Mucosa of descending colon (tissue), 3 donors: ENCODE data around the gene EMP2. TPM values are rescaled to one million over a fixed set of nuclear protein-coding genes. Genes with fewer than 3 reads are reported as not detected.
"Not testable (repeated sequence)": the region's sequence is repeated elsewhere in the genome, so short reads cannot be mapped to it uniquely, and the experiment has no call there.

ENCODE experiments used
- ATAC-seq: fragments of 200-7000 bp; cut with Tn5 transposase; one replicate; pipeline ENCODE4 v1.9.1; 2020; ENCODE audit warnings: mild to moderate bottlenecking, moderate library complexity
- DNase-seq, 3 donors: peaks; one replicate each; pipeline ENCODE4 v3.0.0-alpha.2; 2020
- H3K36me3 ChIP-seq: fragments of 200-600 bp; one replicate; pipeline ENCODE4 v1.8.0; 2021; ENCODE audit warnings: low read depth, mild to moderate bottlenecking
- H3K4me1 ChIP-seq: fragments of 200-600 bp; one replicate; pipeline ENCODE4 v1.8.0; 2021; ENCODE audit warnings: low read depth, mild to moderate bottlenecking
- H3K4me3 ChIP-seq: fragments of 200-600 bp; one replicate; pipeline ENCODE4 v1.8.0; 2021; ENCODE audit warnings: mild to moderate bottlenecking
- H3K9me3 ChIP-seq: fragments of 200-600 bp; one replicate; pipeline ENCODE4 v1.8.0; 2021; ENCODE audit warnings: mild to moderate bottlenecking
- intact Hi-C, 2 donors: fragments of 100-400 bp; cut with DNase I in 1 of 2; cut with micrococcal nuclease in 1 of 2; formaldehyde crosslinking; loops; one replicate each; pipeline versions ENCODE4 v1.11.0 to v1.11.1; 2022; cut with DNase I, micrococcal nuclease
- total RNA-seq, 3 donors: library from RNA; stranded (reverse); fragmentation: NEBNext Ultra II Directional in 2 of 3; extraction: Animal tissue kit (Norgen Biotek cat#: 25700) in 2 of 3; gene quantifications; one replicate each; pipeline versions ENCODE4 v1.2.1 to v1.2.4, GENCODE V29; 2021 to 2023
- TF ChIP-seq, protein P1 (sequence below): fragments of 200-600 bp; IDR thresholded peaks from one replicate; pipeline ENCODE4 v1.8.0; 2022; ENCODE audit warnings: antibody characterized with exemption, mild to moderate bottlenecking
- donor health status: DM: no; HTN: no; CAD: no; lungs with moderate emphysema.
- donor health status: DM: no; HTN: no; CAD: no.
- donor health status: DM: no; HTN: yes; CAD: no.

The EMP2 gene
- total RNA-seq, 3 donors from 2014 or later = 73.0 to 92.9 (median 84.3) TPM

DNA sequence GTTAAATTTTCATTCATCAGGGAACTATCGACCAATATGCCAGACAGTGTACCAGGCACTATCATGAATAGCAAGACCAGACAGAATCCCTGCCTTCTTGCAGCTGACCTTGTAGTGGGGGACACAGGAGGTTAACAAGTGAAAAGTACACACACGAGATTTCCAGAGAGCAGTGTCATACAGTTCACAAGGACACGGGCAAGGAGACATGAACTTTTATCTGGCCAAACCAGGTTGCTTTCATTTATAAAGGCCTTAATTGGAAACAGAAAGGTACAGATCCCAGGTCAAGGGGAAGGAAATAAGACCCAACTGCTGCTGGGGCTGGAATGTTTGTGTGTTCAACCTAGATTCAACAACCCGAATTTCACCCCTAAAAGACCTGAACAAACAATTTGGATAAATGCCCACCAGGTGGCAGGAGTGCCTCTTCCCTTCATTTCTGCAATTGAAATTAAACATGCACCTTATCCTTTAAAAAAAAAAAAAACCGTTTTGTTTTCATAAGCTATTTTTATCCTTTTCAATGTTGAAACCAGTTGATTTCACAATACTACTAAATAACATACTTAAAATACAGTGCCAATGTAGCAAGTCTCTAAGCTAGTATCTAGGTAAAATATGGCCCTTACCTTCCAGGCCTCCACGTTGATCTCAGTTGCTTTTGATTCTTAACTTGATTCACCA is 65.9 kb downstream of the EMP2 start:
- H3K36me3 ChIP-seq = no peaks in the 10 kb centered on the region
- TF ChIP-seq, protein P1, sequence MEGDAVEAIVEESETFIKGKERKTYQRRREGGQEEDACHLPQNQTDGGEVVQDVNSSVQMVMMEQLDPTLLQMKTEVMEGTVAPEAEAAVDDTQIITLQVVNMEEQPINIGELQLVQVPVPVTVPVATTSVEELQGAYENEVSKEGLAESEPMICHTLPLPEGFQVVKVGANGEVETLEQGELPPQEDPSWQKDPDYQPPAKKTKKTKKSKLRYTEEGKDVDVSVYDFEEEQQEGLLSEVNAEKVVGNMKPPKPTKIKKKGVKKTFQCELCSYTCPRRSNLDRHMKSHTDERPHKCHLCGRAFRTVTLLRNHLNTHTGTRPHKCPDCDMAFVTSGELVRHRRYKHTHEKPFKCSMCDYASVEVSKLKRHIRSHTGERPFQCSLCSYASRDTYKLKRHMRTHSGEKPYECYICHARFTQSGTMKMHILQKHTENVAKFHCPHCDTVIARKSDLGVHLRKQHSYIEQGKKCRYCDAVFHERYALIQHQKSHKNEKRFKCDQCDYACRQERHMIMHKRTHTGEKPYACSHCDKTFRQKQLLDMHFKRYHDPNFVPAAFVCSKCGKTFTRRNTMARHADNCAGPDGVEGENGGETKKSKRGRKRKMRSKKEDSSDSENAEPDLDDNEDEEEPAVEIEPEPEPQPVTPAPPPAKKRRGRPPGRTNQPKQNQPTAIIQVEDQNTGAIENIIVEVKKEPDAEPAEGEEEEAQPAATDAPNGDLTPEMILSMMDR = peak; percentile 34
- DNase-seq (peak in 1 of 3 donors; percentile 74), ATAC-seq (peak; percentile 57)
- intact Hi-C loops = loop anchor here in 1 of 2 donors (10.0 kb wide), 1 partner anchor 400 kb away; no protein-coding TSS in a partner anchor
- no peaks in the 10 kb centered on the region for H3K4me1 ChIP-seq
- no peaks in the 10 kb centered on the region for H3K9me3 ChIP-seq
- no peak overlapping the region for H3K4me3 ChIP-seq

DNA sequence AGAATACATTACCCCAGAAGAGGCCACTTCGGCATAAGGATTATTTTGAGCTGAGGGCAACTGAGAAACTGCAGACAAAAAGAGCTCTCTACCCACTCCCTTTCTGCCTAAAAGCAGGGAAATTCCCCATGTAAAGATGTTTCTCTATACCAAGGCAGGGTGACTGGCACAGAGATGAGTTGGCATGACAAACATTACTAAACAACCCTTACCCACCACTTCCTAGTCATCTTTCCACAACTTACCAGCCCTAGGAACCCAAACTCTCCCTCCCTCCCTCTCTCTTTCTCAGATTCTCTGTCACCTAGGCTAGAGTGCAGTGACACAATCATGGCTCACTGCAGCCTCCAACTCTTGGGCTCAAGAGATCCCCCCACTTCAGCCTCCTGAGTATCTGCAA is 68.6 kb downstream of the EMP2 start:
- intact Hi-C loops = loop anchor here in 1 of 2 donors (10.0 kb wide), 1 partner anchor 403 kb away; no protein-coding TSS in a partner anchor
- DNase-seq = no peak
- no peak for ATAC-seq
- Histone ChIP-seq H3K4me1 (no peaks in the 10 kb centered on the region), H3K36me3 (no peaks in the 10 kb centered on the region), H3K4me3 (no peak overlapping the region), H3K9me3 (no peaks in the 10 kb centered on the region)
- TF ChIP-seq, protein P1 = no peak

DNA sequence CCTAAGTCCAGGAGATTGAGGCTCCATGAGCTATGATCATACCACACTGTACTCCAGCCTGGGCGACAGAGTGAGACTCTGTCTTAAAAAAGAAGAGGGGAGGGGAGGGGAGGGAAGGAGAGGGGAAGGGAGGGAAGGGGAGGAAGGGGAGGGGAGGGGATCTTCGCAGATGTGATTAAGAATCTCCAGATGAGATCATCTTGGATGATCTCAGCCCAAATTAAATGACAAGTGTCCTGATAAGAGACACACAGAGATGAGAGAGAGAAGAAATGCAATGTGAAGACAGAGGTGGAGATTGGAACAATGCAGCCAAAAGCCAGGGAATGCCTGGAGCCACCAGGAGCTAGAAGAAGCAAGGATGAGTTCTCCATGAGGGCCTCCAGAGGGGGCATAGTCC is 70.1 kb downstream of the EMP2 start:
- intact Hi-C loops = loop anchor here in 1 of 2 donors (10.0 kb wide), 1 partner anchor 405 kb away; no protein-coding TSS in a partner anchor
- DNase-seq (no peak), ATAC-seq (no peak)
- Histone ChIP-seq H3K4me3 (no peak overlapping the region), H3K9me3 (no peaks in the 10 kb centered on the region), H3K36me3 (no peaks in the 10 kb centered on the region), H3K4me1 (no peaks in the 10 kb centered on the region)
- TF ChIP-seq, protein P1 = no peak

DNA sequence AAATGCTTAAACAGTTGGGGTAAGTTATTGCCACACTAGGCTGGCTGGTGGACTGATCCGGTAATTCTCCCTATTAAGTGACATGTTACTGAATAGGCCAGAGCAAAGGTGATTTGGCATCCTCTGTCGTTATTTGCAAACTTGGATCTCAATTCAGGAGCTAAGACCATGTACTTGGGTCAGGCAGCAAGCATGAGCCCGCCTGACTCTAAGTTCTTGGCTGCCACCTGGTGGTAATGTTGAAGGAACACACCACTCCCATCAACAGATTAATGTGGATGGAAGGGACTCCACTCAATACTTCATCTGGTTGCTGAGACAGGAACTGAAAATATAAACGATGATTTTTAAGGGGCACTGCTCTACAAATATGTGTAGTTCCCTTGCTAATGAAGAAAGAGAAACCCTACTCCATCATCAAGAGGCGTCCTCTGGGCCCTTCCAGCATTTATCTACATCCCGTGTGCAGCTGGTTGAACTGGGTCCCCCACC is 70.8 kb downstream of the EMP2 start:
- intact Hi-C loops = loop anchor here (2.0 to 10.0 kb wide), 2 partner anchors 253 to 405 kb away; no protein-coding TSS in a partner anchor
- Histone ChIP-seq H3K36me3 (no peaks in the 10 kb centered on the region), H3K4me3 (no peak overlapping the region), H3K9me3 (no peaks in the 10 kb centered on the region), H3K4me1 (no peaks in the 10 kb centered on the region)
- TF ChIP-seq, protein P1 = peak; percentile 67
- DNase-seq = peak in 1 of 3 donors; percentile 54
- ATAC-seq = peak; percentile 94

DNA sequence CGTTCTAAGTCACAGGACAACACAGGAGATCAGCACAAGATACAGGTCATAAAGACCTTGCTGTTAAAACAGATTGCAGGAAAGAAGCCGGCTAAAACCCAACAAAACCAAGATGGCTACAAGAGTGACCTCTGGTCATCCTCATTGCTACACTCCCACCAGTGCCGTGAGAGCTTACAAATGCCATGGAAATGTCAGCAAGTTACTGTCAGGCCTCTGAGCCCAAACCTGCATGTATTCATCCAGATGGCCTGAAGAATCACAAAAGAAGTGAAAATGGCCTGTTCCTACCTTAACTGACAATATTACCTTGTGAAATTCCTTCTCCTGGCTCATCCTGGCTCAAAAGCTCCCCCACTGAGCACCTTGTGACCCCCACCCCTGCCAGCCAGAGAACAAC is 75.1 kb downstream of the EMP2 start:
- H3K4me3 ChIP-seq, intact Hi-C loops, H3K4me1 ChIP-seq, H3K36me3 ChIP-seq, DNase-seq, ATAC-seq, H3K9me3 ChIP-seq: not testable (repeated sequence)

DNA sequence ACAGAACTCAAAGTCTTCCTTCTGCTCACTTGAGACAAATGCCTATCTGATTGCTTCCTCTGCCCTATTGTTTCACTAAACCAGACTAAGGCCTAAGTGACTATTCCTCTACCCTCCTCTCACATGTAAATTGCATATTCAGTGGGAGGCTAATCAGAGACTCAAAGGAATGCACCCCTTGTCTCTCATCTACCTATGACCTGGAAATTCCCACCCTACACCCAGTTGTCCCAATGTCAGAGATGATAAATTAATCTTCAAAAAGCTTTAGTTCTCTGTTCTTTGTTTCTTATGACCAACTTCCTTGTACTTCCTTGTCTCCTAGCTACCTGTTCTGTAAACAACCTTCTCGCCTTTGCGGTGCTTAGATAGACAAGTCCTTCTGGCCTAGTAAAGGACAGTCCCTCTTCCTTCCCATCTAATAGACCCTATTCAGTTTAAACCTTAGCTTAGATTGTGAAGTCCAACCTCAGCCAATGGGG is 76.0 kb downstream of the EMP2 start:
- H3K9me3 ChIP-seq = no peaks in the 10 kb centered on the region
- no peaks in the 10 kb centered on the region for H3K4me1 ChIP-seq
- intact Hi-C loops = no loop called here
- DNase-seq (no peak), ATAC-seq (peak; percentile 79)
- H3K36me3 ChIP-seq = no peaks in the 10 kb centered on the region
- no peak overlapping the region for H3K4me3 ChIP-seq
- TF ChIP-seq, protein P1 = no peak
